SK-N-SH (cell line): Measurements from ENCODE around the gene OCA2. TPM values are rescaled to one million over a fixed set of nuclear protein-coding genes. Genes with fewer than 3 reads are reported as not detected.

Experiments
- CTCF ChIA-PET: fragments of 300-600, 350-600 bp; formaldehyde crosslinking; extraction: SDS; loops from one replicate; lab custom pipeline; 2021; lab: Yijun Ruan, JAX
- POLR2A ChIA-PET: fragments of 350-600 bp; sonication (Branson Sonifier 250); formaldehyde crosslinking; extraction: SDS; loops from one replicate; lab custom pipeline; 2020; ENCODE audit warnings: antibody characterized with exemption, inconsistent platforms; lab: Yijun Ruan, JAX
- DNase-seq: peaks from one replicate; pipeline ENCODE4 v3.0.0; 2012
- H2AFZ ChIP-seq: fragments of 200-600 bp; sonication (generic); 2 replicates; pipeline ENCODE4 v1.8.1; 2016; ENCODE audit warnings: antibody characterized with exemption, mild to moderate bottlenecking, low read depth
- H3F3A ChIP-seq: fragments of 200-600 bp; sonication (generic); replicated peaks from 2 replicates; pipeline ENCODE3; 2016; ENCODE audit warnings: antibody characterized with exemption, mild to moderate bottlenecking; ENCODE audit not compliant: insufficient read depth
- H3K27ac ChIP-seq, 2 experiments: fragments of 200-500 bp in 1 of 2; fragments of 200-600 bp in 1 of 2; sonication (Bioruptor generic) in 1 of 2; sonication (generic), shearing (Covaris generic) in 1 of 2; 2 replicates each; pipeline versions ENCODE4 v1.5.1 to v1.6.1; 2014 to 2016; ENCODE audit warnings: low read depth in 2 of 2, inconsistent platforms in 1 of 2, low read length in 1 of 2, mild to moderate bottlenecking in 1 of 2, mixed read lengths in 1 of 2
- H3K27me3 ChIP-seq: fragments of 200-600 bp; sonication (generic), shearing (Covaris generic); 2 replicates; pipeline ENCODE4 v1.6.1; 2016; ENCODE audit warnings: mixed run types; ENCODE audit not compliant: insufficient read depth
- H3K36me3 ChIP-seq, 2 experiments: fragments of 200-500 bp in 1 of 2; fragments of 200-600 bp in 1 of 2; sonication (Bioruptor generic) in 1 of 2; sonication (generic) in 1 of 2; replicated peaks in 1 of 2; 2 replicates each; pipeline versions ENCODE3 to v1.5.1; 2014 to 2016; ENCODE audit warnings: low read length in 1 of 2, mild to moderate bottlenecking in 1 of 2; ENCODE audit not compliant: insufficient read depth in 2 of 2, control insufficient read depth in 1 of 2
- H3K4me1 ChIP-seq, 2 experiments: fragments of 200-500 bp in 1 of 2; fragments of 200-600 bp in 1 of 2; sonication (Bioruptor generic) in 1 of 2; sonication (generic), shearing (Covaris generic) in 1 of 2; 2 replicates each; pipeline versions ENCODE4 v1.5.1 to v1.6.1; 2014 to 2016; ENCODE audit warnings: low read depth in 1 of 2, low read length in 1 of 2, mixed run types in 1 of 2; ENCODE audit not compliant: insufficient read depth in 2 of 2, control insufficient read depth in 1 of 2
- H3K4me2 ChIP-seq: fragments of 200-600 bp; sonication (generic), shearing (Covaris generic); 2 replicates; pipeline ENCODE4 v1.6.1; 2017; ENCODE audit warnings: mixed run types
- H3K4me3 ChIP-seq, 2 experiments: fragments of 200-500 bp in 1 of 2; fragments of 200-600 bp in 1 of 2; sonication (Bioruptor generic) in 1 of 2; sonication (generic), shearing (Covaris generic) in 1 of 2; 2 replicates each; pipeline versions ENCODE4 v1.5.1 to v1.8.1; 2014 to 2016; ENCODE audit warnings: low read depth in 2 of 2, inconsistent platforms in 1 of 2, low read length in 1 of 2, mild to moderate bottlenecking in 1 of 2, mixed read lengths in 1 of 2, moderate library complexity in 1 of 2
- H3K79me2 ChIP-seq: fragments of 200-600 bp; sonication (generic); 2 replicates; pipeline ENCODE4 v1.8.1; 2017; ENCODE audit warnings: mild to moderate bottlenecking; ENCODE audit not compliant: insufficient read depth
- H3K9ac ChIP-seq: fragments of 200-600 bp; sonication (generic); 2 replicates; pipeline ENCODE4 v1.6.1; 2017; ENCODE audit warnings: mixed run types
- H3K9me2 ChIP-seq: fragments of 200-600 bp; sonication (generic); 2 replicates; pipeline ENCODE4 v1.6.1; 2017; ENCODE audit warnings: mixed run types
- H3K9me3 ChIP-seq: fragments of 200-600 bp; sonication (generic); 2 replicates; pipeline ENCODE4 v1.6.1; 2017; ENCODE audit warnings: mixed run types, mild to moderate bottlenecking, moderate library complexity
- H4K20me1 ChIP-seq: fragments of 200-600 bp; sonication (generic); 2 replicates; pipeline ENCODE4 v1.6.1; 2017; ENCODE audit warnings: mild to moderate bottlenecking, mixed run types; ENCODE audit not compliant: insufficient read depth
- CHD2 ChIP-seq: fragments of 150-350 bp; IDR thresholded peaks from 2 replicates; pipeline ENCODE4 v1.6.1; 2018; ENCODE audit warnings: low read length; ENCODE audit not compliant: partially characterized antibody
- FOXM1 ChIP-seq: IDR thresholded peaks from 2 replicates; pipeline ENCODE4 v1.4.0; 2012; ENCODE audit warnings: low read depth, mild to moderate bottlenecking
- GABPA ChIP-seq: IDR thresholded peaks from 2 replicates; pipeline ENCODE4 v1.4.0; 2012; ENCODE audit warnings: low read depth, mild to moderate bottlenecking
- IRF3 ChIP-seq: fragments of 150-350 bp; IDR thresholded peaks from 2 replicates; pipeline ENCODE4 v1.6.1; 2016; ENCODE audit warnings: mild to moderate bottlenecking, low read depth, low read length
- JUND ChIP-seq: IDR thresholded peaks from 2 replicates; pipeline ENCODE4 v1.4.0; 2012
- NFIC ChIP-seq: IDR thresholded peaks from 2 replicates; pipeline ENCODE4 v1.4.0; 2012; ENCODE audit warnings: borderline replicate concordance
- NRF1 ChIP-seq: IDR thresholded peaks from 2 replicates; pipeline ENCODE4 v1.6.1; 2012; ENCODE audit warnings: low read depth, mild to moderate bottlenecking, low read length
- POLR2AphosphoS5 ChIP-seq: IDR thresholded peaks from 2 replicates; pipeline ENCODE4 v1.6.1; 2012; ENCODE audit warnings: low read depth, low read length
- RAD21 ChIP-seq: IDR thresholded peaks from 2 replicates; pipeline ENCODE4 v1.6.1; 2012; ENCODE audit warnings: mild to moderate bottlenecking, low read length
- RCOR1 ChIP-seq: fragments of 150-350 bp; IDR thresholded peaks from 2 replicates; pipeline ENCODE4 v1.6.1; 2017; ENCODE audit warnings: antibody characterized with exemption, low read length
- REST ChIP-seq: IDR thresholded peaks from 2 replicates; pipeline ENCODE4 v1.6.1; 2012; ENCODE audit warnings: mild to moderate bottlenecking, low read depth, low read length, moderate library complexity
- RXRA ChIP-seq: IDR thresholded peaks from 2 replicates; pipeline ENCODE4 v1.4.0; 2012; ENCODE audit warnings: low read depth, mild to moderate bottlenecking, borderline replicate concordance
- SIN3A ChIP-seq: IDR thresholded peaks from 2 replicates; pipeline ENCODE4 v1.6.1; 2012; ENCODE audit warnings: low read depth, mild to moderate bottlenecking, low read length, moderate library complexity, borderline replicate concordance
- TAF1 ChIP-seq: IDR thresholded peaks from 2 replicates; pipeline ENCODE4 v1.6.1; 2012; ENCODE audit warnings: low read depth, mild to moderate bottlenecking, low read length, moderate library complexity, borderline replicate concordance
- USF1 ChIP-seq: IDR thresholded peaks from 2 replicates; pipeline ENCODE4 v1.4.0; 2012; ENCODE audit warnings: low read depth, borderline replicate concordance
- USF2 ChIP-seq: fragments of 150-350 bp; IDR thresholded peaks from 2 replicates; pipeline ENCODE4 v1.6.1; 2017; ENCODE audit warnings: antibody characterized with exemption, low read length, low read depth, borderline replicate concordance
- YY1 ChIP-seq: IDR thresholded peaks from 2 replicates; pipeline ENCODE4 v1.4.0; 2012; ENCODE audit warnings: low read depth, mild to moderate bottlenecking
- ZBTB33 ChIP-seq: IDR thresholded peaks from 2 replicates; pipeline ENCODE4 v1.4.0; 2012; ENCODE audit warnings: low read depth, borderline replicate concordance
- WGBS: methylation state at CpG from one replicate; pipeline ENCODE4 v1.1.6; 2017; ENCODE audit warnings: low lambda C conversion rate; 5-methylcytosine and 5-hydroxymethylcytosine counted together
- polyA plus RNA-seq, 3 experiments: library from polyadenylated mRNA; depleted of rRNA; stranded (reverse); fragments of >200 nt; gene quantifications; 2 replicates each; pipeline ENCODE4 v1.2.3, GENCODE V29; 2012

The OCA2 gene
- polyA plus RNA-seq, 1 of the 3 experiments (the other 2 are of a cell fraction), result 0.16 TPM

GRCh38 chr15:27792756-27793264 lies 306.3 kb downstream of the OCA2 start:
- CTCF ChIA-PET, result interaction anchor here (1.0 to 1.5 kb wide), 3 partner anchors 10 to 227 kb away, joined by 3 read pairs; no protein-coding TSS in a partner anchor
- WGBS, result 38% methylated on average over 9 of the region's 10 CpGs
- H3F3A ChIP-seq, result no peaks in the 10 kb centered on the region

GRCh38 chr15:27790270-27790669 lies 308.8 kb downstream of the OCA2 start:
- Histone ChIP-seq H3K27me3 (no peaks in the 10 kb centered on the region), H3K79me2 (no peaks in the 10 kb centered on the region), H3K9me2 (no peaks in the 10 kb centered on the region), H3K36me3 (no peaks in the 10 kb centered on the region), H4K20me1 (no peaks in the 10 kb centered on the region), H3K9me3 (0 out of 2 replicates have a peak, but pooled peaks cover 3% of the 10 kb centered on the region), H2AFZ (no peak overlapping the region), H3K4me2 (no peak overlapping the region), H3F3A (no peaks in the 10 kb centered on the region), H3K27ac (no peak overlapping the region), H3K4me1 (no peaks in the 10 kb centered on the region; a peak in 1 of 4 replicates), H3K4me3 (no peak overlapping the region), H3K9ac (no peak overlapping the region)
- ChIA-PET POLR2A (no interaction called here), CTCF (interaction anchor here (0.6 kb wide), 1 partner anchor 201 kb away, joined by 3 read pairs; no protein-coding TSS in a partner anchor)
- no peak for DNase-seq
- WGBS, result 0% methylated on average over 1 of the region's 1 CpG
- TF ChIP-seq SIN3A, result no peak
- no peak for TF ChIP-seq IRF3
- TF ChIP-seq USF2, result no peak
- no peak for TF ChIP-seq NRF1
- TF ChIP-seq ZBTB33, result no peak
- TF ChIP-seq RXRA, result no peak
- no peak for TF ChIP-seq REST

More at GRCh38 chr15:27792756-27793264, 306.3 kb downstream of the OCA2 start:
- Histone ChIP-seq H3K79me2 (no peaks in the 10 kb centered on the region), H3K9ac (no peak overlapping the region), H3K36me3 (no peaks in the 10 kb centered on the region), H2AFZ (no peak overlapping the region), H3K27ac (no peak overlapping the region), H3K4me1 (peaks cover 0 to 18% of the 10 kb centered on the region in 2 experiments; a peak in 1 of 4 replicates), H3K4me2 (no peak overlapping the region), H3K9me2 (no peaks in the 10 kb centered on the region), H3K4me3 (no peak overlapping the region), H4K20me1 (no peaks in the 10 kb centered on the region), H3K27me3 (no peaks in the 10 kb centered on the region), H3K9me3 (0 out of 2 replicates have a peak, but pooled peaks cover 3% of the 10 kb centered on the region)
- POLR2A ChIA-PET, result no interaction called here
- TF ChIP-seq RAD21, result no peak
- TF ChIP-seq NFIC, result no peak
- TF ChIP-seq FOXM1, result no peak
- TF ChIP-seq RCOR1, result no peak
- no peak for TF ChIP-seq TAF1
- no peak for TF ChIP-seq IRF3
- no peak for TF ChIP-seq JUND
- no peak for TF ChIP-seq POLR2AphosphoS5
- no peak for TF ChIP-seq YY1
- TF ChIP-seq CHD2, result no peak
- TF ChIP-seq NRF1, result no peak
- TF ChIP-seq GABPA, result no peak
- TF ChIP-seq USF1, result no peak
- no peak for DNase-seq
